GM12864 (cell line): ENCODE data around the gene ZSWIM1.

Source experiments
- DNase-seq: peaks from one replicate; pipeline ENCODE4 v3.0.0-alpha.2; 2011; ENCODE audit warnings: low read depth
- H3K4me3 ChIP-seq: 2 replicates; pipeline ENCODE4 v1.5.1; 2011; ENCODE audit warnings: mild to moderate bottlenecking, low read depth, low read length, control low read depth
- CTCF ChIP-seq: IDR thresholded peaks from 2 replicates; pipeline ENCODE4 v1.5.1; 2011; ENCODE audit warnings: low read depth, mild to moderate bottlenecking, moderate library complexity, low read length, control low read depth, inconsistent platforms; ENCODE audit errors: missing control alignments

ZSWIM1 gene

DNA sequence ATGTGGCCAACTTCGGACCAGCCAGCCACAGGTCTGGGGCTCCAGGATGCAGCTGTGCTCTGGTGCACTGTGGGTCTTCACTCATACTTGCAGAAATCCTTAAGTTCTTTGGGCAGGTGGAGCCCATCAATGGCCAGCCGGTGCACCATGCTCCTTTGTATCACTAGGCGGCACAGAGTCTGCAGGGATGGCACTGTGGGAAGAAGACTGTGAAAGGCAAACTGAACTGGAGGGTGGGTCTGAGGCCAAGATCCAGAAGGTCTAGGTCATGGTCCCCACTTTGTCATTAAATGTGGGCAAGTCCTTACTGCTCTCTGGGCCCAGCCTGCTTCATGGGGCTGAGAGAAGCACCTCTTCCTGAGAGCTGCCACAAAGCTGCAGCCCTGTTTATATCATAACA is 7.7 kb downstream of the ZSWIM1 start:
- no peak for TF ChIP-seq CTCF
- no peak overlapping the region for H3K4me3 ChIP-seq
- DNase-seq: no peak

- peak; percentile 43 for TF ChIP-seq CTCF
- peak overlapping the region; percentile 81 for H3K4me3 ChIP-seq
These were observed 9.3 kb downstream of the ZSWIM1 start for GRCh38 chr20:45890077-45890984.

DNA sequence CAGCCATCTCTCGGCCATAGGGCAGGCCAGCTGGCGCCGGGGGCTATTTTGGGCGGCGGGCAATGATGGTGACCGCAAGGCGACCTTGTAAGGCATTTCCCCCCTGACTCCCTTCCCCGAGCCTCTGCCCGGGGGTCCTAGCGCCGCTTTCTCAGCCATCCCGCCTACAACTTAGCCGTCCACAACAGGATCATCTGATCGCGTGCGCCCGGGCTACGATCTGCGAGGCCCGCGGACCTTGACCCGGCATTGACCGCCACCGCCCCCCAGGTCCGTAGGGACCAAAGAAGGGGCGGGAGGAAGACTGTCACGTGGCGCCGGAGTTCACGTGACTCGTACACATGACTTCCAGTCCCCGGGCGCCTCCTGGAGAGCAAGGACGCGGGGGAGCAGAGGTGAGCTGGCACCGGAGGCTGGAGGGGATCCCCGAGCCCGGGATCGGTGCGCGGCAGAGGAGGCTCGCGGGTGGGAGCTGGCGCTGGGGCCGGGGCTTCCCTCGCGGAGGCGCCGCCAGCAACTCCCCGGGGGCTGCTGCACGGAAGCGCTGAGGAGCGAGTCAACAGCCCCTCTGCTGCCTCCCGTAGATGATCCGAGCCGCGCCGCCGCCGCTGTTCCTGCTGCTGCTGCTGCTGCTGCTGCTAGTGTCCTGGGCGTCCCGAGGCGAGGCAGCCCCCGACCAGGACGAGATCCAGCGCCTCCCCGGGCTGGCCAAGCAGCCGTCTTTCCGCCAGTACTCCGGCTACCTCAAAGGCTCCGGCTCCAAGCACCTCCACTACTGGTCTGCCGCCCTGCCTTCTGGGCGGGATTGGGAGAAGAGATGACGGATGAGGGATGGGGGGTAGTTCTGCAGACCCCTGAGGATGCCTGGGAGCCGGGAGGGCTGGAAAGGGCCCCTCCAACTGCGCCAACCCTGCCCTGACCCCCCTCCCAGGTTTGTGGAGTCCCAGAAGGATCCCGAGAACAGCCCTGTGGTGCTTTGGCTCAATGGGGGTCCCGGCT is 10.3 kb downstream of the ZSWIM1 start, which contains the start of the genes CTSA and NEURL2:
CTSA (plus strand) TSS at position 351 of the 999 bp plus-strand sequence; CDS start at position 585, 234 bp downstream.
NEURL2 (minus strand) TSS at position 224 of the 999 bp plus-strand sequence; CDS start at position 7, 217 bp downstream.
- peak within 1 kb of the TSS; percentile 81 for H3K4me3 ChIP-seq
- DNase-seq: peak; percentile 69
- TF ChIP-seq CTCF: peak; percentile 13

More at GRCh38 chr20:45890077-45890984, 9.3 kb downstream of the ZSWIM1 start:
- DNase-seq: no peak

- no peak for DNase-seq
- H3K4me3 ChIP-seq: peak overlapping the region; percentile 81
- TF ChIP-seq CTCF: no peak
These were observed 11.2 kb downstream of the ZSWIM1 start for GRCh38 chr20:45892049-45892825.

DNA sequence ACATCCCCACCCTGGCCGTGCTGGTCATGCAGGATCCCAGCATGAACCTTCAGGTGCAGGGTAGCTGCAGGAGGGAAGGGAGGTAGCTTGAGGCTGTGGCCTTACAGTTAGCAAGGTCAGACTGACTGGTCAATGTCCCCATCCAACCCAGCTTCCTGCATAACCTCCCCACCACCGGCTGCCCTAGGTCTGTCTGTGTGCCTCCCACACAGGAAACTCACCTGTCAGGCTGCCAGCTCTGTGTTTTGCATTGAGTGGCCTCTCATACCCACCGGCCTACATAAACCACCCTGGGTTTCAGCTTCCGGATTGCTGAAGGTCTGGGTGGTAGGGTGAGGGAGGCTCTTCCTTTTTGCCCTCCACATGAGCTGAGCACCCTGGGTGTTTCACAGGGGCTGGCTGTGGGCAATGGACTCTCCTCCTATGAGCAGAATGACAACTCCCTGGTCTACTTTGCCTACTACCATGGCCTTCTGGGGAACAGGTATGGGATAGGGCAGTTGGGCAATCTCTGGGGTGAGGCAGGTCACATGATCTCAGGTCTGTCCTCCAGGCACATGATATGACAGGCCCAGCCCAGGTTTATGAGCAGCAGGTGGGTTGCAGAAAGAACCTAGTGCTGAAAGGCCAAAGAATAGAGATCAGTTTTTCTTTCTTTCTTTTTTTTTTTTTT is 11.9 kb downstream of the ZSWIM1 start:
- H3K4me3 ChIP-seq: no peak overlapping the region
- TF ChIP-seq CTCF: no peak
- no peak for DNase-seq
